Gastroesophageal sphincter (tissue), 4 donors: ENCODE measurements around the gene MACROD2. TPM values are rescaled to one million over a fixed set of nuclear protein-coding genes. Genes with fewer than 3 reads are reported as not detected.

Experiments used
- ATAC-seq: fragments of 150-250 bp; one replicate; pipeline ENCODE4 v1.9.1; 2016; ENCODE audit warnings: mild to moderate bottlenecking, moderate library complexity
- H3K27ac ChIP-seq, 4 donors: fragments of 200-600 bp; sonication (generic) in 3 of 4; 1 replicate in 3 of 4; 2 replicates in 1 of 4; pipeline ENCODE4 v1.5.1; 2016 to 2019
- H3K27me3 ChIP-seq: fragments of 200-600 bp; sonication (generic); one replicate; pipeline ENCODE4 v1.5.1; 2019
- H3K36me3 ChIP-seq, 2 donors: fragments of 200-600 bp; sonication (generic); one replicate each; pipeline ENCODE4 v1.5.1; 2019; ENCODE audit warnings: control low read depth in 1 of 2
- H3K4me1 ChIP-seq, 3 donors: fragments of 200-600 bp; sonication (generic); 1 replicate in 2 of 3; 2 replicates in 1 of 3; pipeline ENCODE4 v1.5.1; 2016 to 2019; ENCODE audit warnings: control low read depth in 2 of 3
- H3K4me3 ChIP-seq, 2 donors: fragments of 200-600 bp; sonication (generic); one replicate each; pipeline ENCODE4 v1.5.1; 2019; ENCODE audit warnings: mild to moderate bottlenecking in 1 of 2, moderate library complexity in 1 of 2
- H3K9me3 ChIP-seq, 3 donors: fragments of 200-600 bp; sonication (generic); one replicate each; pipeline ENCODE4 v1.5.1; 2017 to 2019; ENCODE audit warnings: control low read depth in 2 of 3
- EP300 ChIP-seq: sonication (generic); formaldehyde crosslinking; IDR thresholded peaks from one replicate; pipeline ENCODE4 v1.6.1; 2017; ENCODE audit warnings: antibody characterized with exemption, mild to moderate bottlenecking
- POLR2A ChIP-seq, 2 donors: fragments of 450-650 bp; IDR thresholded peaks; one replicate each; pipeline ENCODE4 v1.6.1; 2017; ENCODE audit warnings: antibody characterized with exemption in 2 of 2, mild to moderate bottlenecking in 2 of 2, moderate library complexity in 1 of 2
- POLR2AphosphoS5 ChIP-seq: sonication (generic); formaldehyde crosslinking; IDR thresholded peaks from one replicate; pipeline ENCODE4 v1.6.1; 2017; ENCODE audit warnings: antibody characterized with exemption
- WGBS, 2 donors: methylation state at CpG; one replicate each; pipeline ENCODE4 v1.1.5; 2018; ENCODE audit warnings: low coverage in 1 of 2; 5-methylcytosine and 5-hydroxymethylcytosine counted together
- total RNA-seq, 4 donors: library from RNA; depleted of rRNA; stranded (reverse); fragments of >200 nt; gene quantifications; one replicate each; pipeline ENCODE4 v1.1.0, GENCODE V29; 2016
- TF ChIP-seq, protein P1 (sequence below), 4 experiments: fragments of 200-600 bp in 2 of 4; fragments of 450-650 bp in 2 of 4; sonication (generic) in 1 of 4; IDR thresholded peaks; one replicate each; pipeline ENCODE4 v1.5.1; 2017 to 2019; ENCODE audit warnings: antibody characterized with exemption in 4 of 4, mild to moderate bottlenecking in 2 of 4, moderate library complexity in 2 of 4

MACROD2 gene
- total RNA-seq, 4 donors from 2014 or later = 4.0 to 12.1 (median 7.4) TPM

DNA sequence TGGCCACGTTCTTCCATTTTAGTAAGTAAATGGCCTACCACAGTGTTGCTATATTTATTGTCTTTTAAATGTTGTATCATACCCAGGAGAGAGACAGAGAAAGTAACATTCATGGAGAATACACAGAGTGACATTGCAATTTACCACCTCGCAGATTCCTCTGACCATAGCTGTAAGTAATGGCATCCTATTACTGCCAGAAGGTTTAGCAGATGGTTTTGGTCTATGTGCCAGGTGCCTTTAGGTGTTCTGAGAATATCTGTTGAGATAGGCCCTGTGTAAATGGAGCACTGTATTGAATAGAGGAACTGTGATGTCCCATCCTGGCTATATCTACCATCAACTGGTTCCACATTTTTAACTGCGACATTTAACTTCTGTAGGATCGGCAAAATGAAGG, 2018.3 kb downstream of the MACROD2 start:
- Histone ChIP-seq H3K36me3 (no peaks in the 10 kb centered on the region), H3K27me3 (no peaks in the 10 kb centered on the region), H3K27ac (no peak overlapping the region), H3K9me3 (no peaks in the 10 kb centered on the region), H3K4me1 (no peaks in the 10 kb centered on the region), H3K4me3 (no peak overlapping the region)
- no peak for TF ChIP-seq POLR2AphosphoS5
- 68 to 96% methylated on average over 3 to 4 of the region's 4 CpGs for WGBS, 2 donors
- no peak for ATAC-seq

DNA sequence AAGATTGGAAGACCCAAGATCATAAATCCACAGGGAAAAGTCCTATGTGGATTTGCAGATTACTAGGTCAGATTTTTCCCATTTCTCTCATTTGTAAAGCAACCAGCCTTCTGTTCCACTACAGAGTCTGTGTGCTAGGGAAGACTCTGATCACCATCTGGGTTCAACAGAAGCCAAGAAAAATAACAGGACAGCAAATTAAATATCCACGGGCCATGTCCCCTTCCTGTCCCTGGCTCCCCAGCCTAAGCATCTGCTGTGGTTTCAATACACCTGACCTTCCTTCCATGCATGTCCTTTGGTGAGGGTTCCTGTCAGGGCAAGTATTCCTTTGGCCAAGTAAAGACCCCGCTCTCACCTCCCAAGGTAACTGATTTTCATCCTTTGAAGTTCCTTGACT, 2019.1 kb downstream of the MACROD2 start:
- no peaks in the 10 kb centered on the region for H3K27me3 ChIP-seq
- no peak overlapping the region for H3K27ac ChIP-seq
- no peak overlapping the region for H3K4me3 ChIP-seq
- no peaks in the 10 kb centered on the region for H3K4me1 ChIP-seq
- no peaks in the 10 kb centered on the region for H3K9me3 ChIP-seq
- no peak for TF ChIP-seq EP300
- no peak for TF ChIP-seq POLR2AphosphoS5
- H3K36me3 ChIP-seq = no peaks in the 10 kb centered on the region
- 88 to 91% methylated on average over 1 to 2 of the region's 2 CpGs for WGBS, 2 donors
- no peak for ATAC-seq

DNA sequence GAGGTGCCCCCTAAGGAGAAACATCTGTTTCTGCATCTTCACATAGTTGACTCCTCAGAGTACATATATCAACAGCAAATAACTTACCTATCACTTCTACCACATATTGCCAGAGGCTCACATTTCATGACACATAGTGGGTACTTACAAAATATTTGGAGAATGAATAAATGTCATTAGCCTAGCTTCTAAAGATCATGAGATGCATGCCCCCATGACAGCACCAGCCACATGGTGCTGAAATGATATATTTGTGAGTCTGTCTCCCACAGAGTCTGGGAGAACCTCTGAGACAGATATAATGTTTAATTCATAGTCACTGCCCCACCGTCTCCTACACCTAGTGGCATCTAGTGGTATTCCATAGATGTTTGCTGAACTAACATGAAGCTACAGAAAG, 2022.3 kb downstream of the MACROD2 start:
- WGBS, 2 donors = 88% methylated on average over 1 of the region's 1 CpG; no CpG with 5 or more reads in 1 of the 2 donors
- Histone ChIP-seq H3K4me1 (no peaks in the 10 kb centered on the region), H3K36me3 (no peaks in the 10 kb centered on the region), H3K9me3 (no peaks in the 10 kb centered on the region), H3K27me3 (no peaks in the 10 kb centered on the region), H3K4me3 (no peak overlapping the region), H3K27ac (no peak overlapping the region)
- TF ChIP-seq POLR2A (IDR thresholded peaks at IDR 0.05) (no peak), EP300 (no peak), POLR2AphosphoS5 (no peak)
- TF ChIP-seq, protein P1, sequence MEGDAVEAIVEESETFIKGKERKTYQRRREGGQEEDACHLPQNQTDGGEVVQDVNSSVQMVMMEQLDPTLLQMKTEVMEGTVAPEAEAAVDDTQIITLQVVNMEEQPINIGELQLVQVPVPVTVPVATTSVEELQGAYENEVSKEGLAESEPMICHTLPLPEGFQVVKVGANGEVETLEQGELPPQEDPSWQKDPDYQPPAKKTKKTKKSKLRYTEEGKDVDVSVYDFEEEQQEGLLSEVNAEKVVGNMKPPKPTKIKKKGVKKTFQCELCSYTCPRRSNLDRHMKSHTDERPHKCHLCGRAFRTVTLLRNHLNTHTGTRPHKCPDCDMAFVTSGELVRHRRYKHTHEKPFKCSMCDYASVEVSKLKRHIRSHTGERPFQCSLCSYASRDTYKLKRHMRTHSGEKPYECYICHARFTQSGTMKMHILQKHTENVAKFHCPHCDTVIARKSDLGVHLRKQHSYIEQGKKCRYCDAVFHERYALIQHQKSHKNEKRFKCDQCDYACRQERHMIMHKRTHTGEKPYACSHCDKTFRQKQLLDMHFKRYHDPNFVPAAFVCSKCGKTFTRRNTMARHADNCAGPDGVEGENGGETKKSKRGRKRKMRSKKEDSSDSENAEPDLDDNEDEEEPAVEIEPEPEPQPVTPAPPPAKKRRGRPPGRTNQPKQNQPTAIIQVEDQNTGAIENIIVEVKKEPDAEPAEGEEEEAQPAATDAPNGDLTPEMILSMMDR (IDR thresholded peaks at IDR 0.05) = no peak
- no peak for ATAC-seq

DNA sequence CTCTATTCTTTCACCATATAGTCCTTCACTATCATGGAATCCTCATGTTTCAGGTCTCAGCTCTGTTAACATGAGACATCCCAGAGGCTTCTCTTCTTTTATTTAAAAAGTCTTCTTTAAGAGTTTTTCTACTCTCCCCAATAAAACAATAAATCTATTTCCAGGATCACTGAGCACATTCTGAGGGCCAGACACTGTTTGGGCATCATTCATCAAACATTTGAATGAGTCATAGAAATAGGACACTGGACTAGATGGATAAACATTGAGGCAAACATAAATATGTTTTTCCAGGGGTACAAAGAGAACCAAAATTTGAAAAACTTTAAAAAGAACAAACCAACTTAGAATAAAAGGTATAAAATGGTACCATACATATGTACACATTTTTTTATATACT, 2023.6 kb downstream of the MACROD2 start:
- Histone ChIP-seq H3K4me1 (no peaks in the 10 kb centered on the region), H3K9me3 (no peaks in the 10 kb centered on the region), H3K36me3 (no peaks in the 10 kb centered on the region), H3K4me3 (no peak overlapping the region), H3K27me3 (no peaks in the 10 kb centered on the region), H3K27ac (no peak overlapping the region)
- TF ChIP-seq POLR2AphosphoS5 (no peak), POLR2A (IDR thresholded peaks at IDR 0.05) (no peak), EP300 (no peak)
- TF ChIP-seq, protein P1 (IDR thresholded peaks at IDR 0.05) = no peak
- ATAC-seq = no peak

DNA sequence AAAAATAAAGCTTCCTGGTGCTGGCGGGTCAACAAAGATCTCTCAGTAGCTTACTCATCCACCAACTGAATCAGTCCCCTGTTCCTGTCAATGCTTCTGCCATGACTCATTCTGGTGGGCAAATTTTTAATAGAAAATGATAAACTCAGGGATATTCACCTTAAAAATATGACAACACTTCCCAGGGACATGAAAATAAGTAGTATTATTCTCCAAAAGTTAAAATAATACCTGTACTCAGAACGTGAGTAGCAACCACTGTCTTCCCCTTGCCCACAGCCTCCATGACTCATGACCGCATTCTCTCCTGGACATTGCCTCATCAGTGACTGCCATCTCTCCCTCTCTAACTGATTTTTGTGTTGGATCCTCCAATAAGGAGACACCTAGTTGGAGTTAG, 2025.7 kb downstream of the MACROD2 start:
- TF ChIP-seq, protein P1 (IDR thresholded peaks at IDR 0.05) = no peak
- TF ChIP-seq EP300 (no peak), POLR2AphosphoS5 (no peak), POLR2A (IDR thresholded peaks at IDR 0.05) (no peak)

DNA sequence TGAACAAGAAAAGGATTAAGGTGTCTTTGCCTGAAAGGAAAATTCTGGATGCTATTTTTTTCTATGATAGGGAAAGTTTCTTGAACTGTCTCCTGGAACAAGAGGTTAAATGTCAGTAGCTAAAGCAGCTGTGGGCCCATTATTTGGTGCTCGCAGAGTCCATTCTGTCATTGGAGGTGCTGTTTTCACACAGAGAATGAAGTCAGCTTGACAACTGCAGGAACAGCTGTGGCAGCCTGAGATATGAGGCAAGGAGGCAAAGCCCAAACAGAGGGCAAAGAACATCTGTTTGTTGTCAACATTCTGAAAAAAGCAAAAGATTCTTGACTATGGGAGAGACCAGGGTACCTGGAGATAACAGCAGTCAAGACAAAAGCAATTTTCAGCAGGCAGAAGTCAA, 2029.8 kb downstream of the MACROD2 start:
- 60 to 100% methylated on average over 1 of the region's 1 CpG for WGBS, 2 donors
- no peaks in the 10 kb centered on the region for H3K36me3 ChIP-seq
- ATAC-seq = no peak
- H3K4me3 ChIP-seq = no peak overlapping the region
- H3K4me1 ChIP-seq = no peaks in the 10 kb centered on the region
- H3K27me3 ChIP-seq = no peaks in the 10 kb centered on the region
- no peaks in the 10 kb centered on the region for H3K9me3 ChIP-seq
- TF ChIP-seq, protein P1 (IDR thresholded peaks at IDR 0.05) = no peak
- no peak for TF ChIP-seq POLR2A (IDR thresholded peaks at IDR 0.05)
- no peak for TF ChIP-seq POLR2AphosphoS5
- no peak for TF ChIP-seq EP300
- no peak overlapping the region for H3K27ac ChIP-seq

More for the DNA sequence above, 2025.7 kb downstream of the MACROD2 start:
- no peaks in the 10 kb centered on the region for H3K27me3 ChIP-seq
- H3K4me1 ChIP-seq = no peaks in the 10 kb centered on the region
- H3K9me3 ChIP-seq = no peaks in the 10 kb centered on the region
- ATAC-seq = no peak
- WGBS, 2 donors = 62 to 100% methylated on average over 1 to 3 of the region's 3 CpGs
- H3K27ac ChIP-seq = no peak overlapping the region
- no peak overlapping the region for H3K4me3 ChIP-seq
- H3K36me3 ChIP-seq = no peaks in the 10 kb centered on the region
